HG03175 (cell line): Measurements from ENCODE around the gene SLC6A2.
"Not testable (repeated sequence)": the region's sequence is repeated elsewhere in the genome, so short reads cannot be mapped to it uniquely, and the experiment has no call there.

Source experiments
- ATAC-seq: cut with Tn5 transposase; IDR thresholded peaks from one replicate; pipeline ENCODE4 v1.9.1; 2021; ENCODE audit warnings: mild to moderate bottlenecking, moderate library complexity; ENCODE audit not compliant: unreplicated experiment

Gene SLC6A2

DNA sequence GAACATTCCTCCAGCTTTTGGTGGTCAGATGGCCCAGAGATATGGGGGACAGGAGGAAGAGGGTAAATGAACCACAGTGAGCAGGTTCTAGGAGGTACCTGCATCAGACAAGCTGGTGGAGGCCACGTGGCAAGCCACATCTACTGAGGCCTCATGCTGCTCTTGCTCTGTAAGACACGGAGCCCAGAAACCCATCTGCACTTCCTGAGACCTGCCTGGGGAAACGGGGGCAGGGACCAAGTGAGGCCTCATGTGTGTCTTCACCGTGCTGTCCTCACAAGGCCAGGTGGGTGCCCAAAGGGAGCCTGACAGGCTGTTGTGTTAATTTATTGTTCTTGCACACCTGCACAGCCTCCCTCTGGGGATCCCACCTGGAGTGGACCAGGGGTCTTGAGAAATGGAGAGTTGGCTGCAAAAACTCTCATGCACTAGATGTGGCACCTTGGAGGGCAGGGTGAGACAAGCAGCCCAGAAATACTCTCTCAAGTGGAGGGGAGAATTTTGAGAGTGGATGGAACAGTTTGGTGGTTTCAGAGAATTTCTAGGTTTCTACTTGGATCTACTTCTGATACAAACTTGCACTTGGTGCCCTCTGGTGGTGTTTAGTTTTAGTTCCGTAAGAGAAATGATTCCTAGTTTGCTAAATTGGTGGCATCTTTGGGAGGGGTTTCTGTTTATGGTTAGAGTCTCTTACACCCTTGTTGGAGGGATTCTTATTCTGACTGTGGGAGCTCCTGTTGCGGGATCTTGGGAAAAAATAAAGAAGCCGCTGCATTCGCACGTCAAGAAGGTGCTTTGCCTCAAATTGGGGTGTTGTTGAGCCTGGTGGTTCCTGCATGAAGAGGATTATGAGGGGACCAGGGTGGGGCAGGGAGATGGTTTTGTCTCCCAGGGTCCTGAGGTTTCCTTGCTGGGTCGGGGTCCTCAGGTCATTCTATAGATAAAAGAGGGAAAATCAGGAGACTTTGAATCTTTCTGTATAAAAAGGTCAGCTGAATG, 47.5 kb downstream of the SLC6A2 start:
- no peak for ATAC-seq

- no peak for ATAC-seq
Observed at GRCh38 chr16:55706739-55707384, 51.1 kb downstream of the SLC6A2 start.

- no peak for ATAC-seq
Observed at GRCh38 chr16:55709801-55710200, 54.0 kb downstream of the SLC6A2 start.

- ATAC-seq = no peak
Observed at GRCh38 chr16:55710466-55710865, 54.7 kb downstream of the SLC6A2 start.

GRCh38 chr16:55711959-55712876, 56.4 kb downstream of the SLC6A2 start:
- ATAC-seq = peak; percentile 73

DNA sequence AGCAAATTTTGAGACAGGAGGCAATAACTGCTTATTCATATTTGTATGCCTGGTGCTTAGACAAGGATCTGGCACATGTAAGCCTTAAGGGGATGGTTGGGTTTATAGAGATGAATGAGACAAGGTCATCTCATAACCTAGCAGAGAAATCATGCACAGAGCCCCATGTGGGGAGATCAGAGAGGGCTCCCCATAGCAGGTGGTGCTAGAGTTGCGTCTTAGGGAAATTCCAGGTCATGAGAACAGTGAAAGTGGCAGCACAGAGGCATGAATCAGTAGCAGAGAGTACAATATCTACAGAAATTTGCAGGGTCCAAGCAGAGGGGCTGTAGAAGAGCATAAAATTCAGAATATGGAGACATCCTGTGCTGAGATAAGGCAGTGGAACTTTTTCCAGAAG, 57.3 kb downstream of the SLC6A2 start:
- no peak for ATAC-seq

- ATAC-seq = no peak
Observed at GRCh38 chr16:55717326-55717725, 61.5 kb downstream of the SLC6A2 start.

DNA sequence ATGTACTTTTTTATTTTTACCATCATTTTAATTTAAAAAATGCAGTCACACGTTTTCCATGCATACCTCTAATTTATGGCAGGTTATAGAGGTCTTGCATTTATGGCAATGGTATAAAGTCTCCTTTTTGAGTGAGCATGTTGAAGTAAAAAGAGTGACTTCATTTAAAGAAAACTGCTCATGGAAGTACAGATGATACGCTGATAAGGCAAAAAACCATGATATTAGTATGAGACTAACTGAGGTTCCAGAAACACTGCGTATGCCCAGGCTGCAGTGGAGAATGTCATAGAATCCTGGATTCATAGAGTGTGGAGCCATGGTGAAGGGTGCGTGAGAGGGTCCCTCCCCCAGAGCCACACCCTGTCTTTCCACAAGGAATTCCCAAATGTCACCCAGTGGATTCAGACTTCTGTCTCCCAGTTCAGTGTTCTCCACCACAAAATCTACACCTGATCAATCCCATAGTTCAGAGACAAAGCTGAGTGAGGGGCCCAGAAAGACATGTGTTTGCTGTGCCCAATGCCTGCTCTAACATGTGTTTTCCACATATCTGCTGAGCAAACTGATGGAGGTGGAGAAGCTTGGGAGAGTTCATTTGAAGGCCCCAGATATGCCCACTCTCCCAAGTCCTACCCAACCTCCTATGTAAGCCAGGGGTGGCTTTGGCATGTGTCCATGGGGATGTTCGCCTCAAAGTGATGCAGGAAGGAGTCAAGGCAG, 69.4 kb downstream of the SLC6A2 start:
- no peak for ATAC-seq

DNA sequence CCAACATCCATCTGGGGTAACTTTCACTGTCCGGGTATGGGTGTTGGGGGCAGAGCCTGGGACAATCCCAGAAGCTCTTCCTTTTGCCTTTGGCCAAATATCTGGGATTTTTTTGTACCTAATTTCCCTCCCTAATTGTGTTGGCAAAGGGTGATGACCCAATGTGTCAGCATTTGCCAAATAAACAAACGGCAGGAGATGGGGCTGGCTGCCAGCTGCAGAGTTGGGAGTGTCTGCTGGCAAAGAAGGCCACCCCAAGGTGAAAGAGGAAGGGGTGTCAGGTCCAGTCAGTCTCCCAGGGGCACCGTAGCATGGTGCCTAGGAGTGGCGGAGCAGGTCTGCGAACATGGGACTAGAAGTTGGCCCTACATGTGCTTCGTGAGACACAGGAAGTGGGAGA, 73.0 kb downstream of the SLC6A2 start:
- ATAC-seq = no peak

- no peak for ATAC-seq
Observed at GRCh38 chr16:55730115-55730514, 74.3 kb downstream of the SLC6A2 start.

DNA sequence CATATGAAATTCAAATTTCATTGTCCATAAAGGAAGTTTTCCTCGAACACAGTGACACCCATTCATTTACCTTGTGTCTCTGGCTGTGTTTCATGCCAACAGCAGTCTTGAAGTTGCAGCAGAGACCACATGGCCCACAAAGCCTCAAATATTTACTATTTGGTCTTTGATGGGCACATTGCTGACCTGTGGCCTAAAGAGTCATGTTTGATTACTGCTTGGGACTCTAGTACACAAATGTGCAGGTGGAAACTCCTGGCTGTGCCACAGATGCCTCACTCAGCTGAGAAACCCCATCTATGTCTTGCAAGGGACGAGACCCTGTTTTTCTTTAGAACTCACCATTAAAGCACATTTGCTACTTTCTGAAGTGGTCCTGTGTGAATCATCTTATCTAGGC, 76.7 kb downstream of the SLC6A2 start:
- ATAC-seq = no peak

GRCh38 chr16:55734665-55735064, 78.9 kb downstream of the SLC6A2 start:
- ATAC-seq = no peak

DNA sequence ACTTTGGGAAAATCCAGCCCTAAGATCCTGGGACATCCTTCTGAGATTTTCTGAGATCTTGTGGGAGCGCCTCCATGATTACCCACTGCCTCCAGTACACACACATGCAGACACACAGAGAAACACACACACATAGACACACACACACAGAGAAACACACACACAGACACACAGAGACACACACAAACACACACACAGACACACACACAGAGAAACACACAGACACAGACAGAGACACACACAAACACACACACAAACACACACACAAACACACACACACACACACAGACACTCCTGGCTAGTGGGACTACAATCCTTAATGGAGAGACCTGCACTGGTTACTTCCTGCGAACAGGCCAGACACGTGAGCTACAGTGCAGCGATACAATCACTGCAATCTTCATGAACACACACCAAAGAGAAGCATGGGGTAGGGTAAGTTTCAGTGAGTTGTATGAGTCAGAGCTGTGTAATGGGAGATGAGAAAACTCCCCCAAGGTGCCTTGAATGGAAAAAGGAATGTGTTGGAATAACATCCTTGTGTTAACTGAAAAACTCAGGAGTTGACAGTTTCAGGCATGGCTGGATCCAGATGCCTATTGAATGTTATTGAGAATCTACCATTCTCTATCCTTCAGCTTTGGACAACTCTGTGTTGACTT, 79.5 kb downstream of the SLC6A2 start:
- ATAC-seq = no peak

DNA sequence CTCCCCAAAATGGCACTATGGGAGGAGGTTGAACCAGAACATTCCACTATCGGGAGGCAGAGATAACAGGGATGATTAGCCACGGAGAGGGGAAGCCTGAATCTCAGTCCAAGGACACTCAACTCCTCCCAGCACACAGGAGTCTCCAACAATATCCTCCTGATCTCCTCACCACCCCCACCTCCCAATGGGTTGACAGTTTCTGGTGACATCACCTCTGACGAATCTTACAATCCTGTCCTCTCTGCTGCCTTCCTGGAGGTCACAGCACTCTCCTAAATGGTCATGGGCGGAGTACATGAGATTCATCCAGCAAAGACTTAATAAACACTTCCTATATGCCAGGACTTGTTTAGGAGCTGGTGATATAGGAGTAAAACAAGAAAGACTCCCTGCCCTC, 80.9 kb downstream of the SLC6A2 start:
- no peak for ATAC-seq

DNA sequence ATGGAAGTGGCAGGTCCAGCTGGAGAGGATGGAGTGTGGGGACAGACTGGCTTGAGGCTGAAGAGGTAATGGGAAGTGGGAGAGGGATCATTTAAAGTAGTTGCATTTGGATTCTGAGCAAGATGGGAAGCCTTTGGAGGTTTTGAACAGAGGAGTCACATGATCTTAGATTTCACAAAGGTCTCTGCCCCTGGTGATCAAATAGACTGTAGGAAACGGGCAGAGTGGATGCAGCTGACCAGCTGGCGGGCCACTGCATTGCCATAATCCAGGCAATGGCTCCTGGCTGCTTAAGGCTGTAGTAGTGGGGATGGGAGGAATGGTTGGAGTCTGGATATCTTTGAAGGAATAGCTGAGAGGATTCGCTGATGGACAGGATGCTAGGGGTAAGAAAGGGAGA, 81.5 kb downstream of the SLC6A2 start:
- ATAC-seq = no peak

DNA sequence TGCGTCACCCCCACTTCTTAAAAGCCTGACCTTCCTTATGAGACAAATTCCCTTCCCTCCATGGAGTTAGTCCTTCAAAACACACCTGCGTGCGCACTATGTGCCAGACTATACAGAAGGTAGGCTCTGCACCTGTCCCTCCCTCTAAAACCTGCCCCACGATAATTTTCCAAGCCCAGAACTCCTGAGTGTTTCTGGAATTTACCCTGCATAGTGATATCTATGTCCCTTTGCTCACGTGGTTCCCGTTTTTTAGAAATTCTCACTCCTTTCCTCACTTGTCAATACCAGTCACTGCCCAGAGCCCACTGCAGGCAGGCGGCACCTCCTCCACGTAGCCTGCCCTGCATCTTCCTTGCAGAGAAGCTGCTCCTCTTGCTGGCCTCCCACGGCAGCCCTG, 82.2 kb downstream of the SLC6A2 start:
- ATAC-seq = no peak

DNA sequence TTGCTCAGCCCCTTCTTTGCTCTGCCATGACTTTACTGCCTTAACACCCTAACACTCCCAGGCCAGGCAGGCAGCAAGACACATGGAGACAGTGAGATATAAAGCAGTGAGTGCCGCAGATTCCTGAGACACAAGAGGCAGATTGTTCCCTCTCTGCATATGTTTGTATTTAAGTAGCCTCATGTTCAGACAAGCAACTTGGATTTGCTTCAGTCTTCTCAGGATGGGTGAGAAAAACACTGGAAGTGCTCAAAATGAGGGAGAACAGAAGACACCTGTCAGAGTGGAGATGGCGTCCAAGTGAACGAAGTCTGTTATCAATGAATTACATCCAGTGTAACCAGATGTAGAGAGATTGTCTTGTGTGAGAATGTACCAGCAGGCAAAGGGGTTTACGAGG, 90.3 kb downstream of the SLC6A2 start:
- ATAC-seq = no peak

GRCh38 chr16:55747785-55748184, 92.0 kb downstream of the SLC6A2 start:
- ATAC-seq = no peak

GRCh38 chr16:55752465-55753144, 96.8 kb downstream of the SLC6A2 start:
- ATAC-seq = not testable (repeated sequence)
